Breast epithelium (tissue), 3 donors: Measurements from ENCODE around the gene PIGB.

ENCODE experiments used
- CTCF ChIP-seq, 3 donors: fragments of 450-650 bp; IDR thresholded peaks; one replicate each; pipeline ENCODE4 v1.5.1; 2016 to 2017; ENCODE audit warnings: antibody characterized with exemption in 3 of 3, mild to moderate bottlenecking in 3 of 3, moderate library complexity in 3 of 3
- POLR2A ChIP-seq: fragments of 450-650 bp; IDR thresholded peaks from one replicate; pipeline ENCODE4 v1.6.1; 2016; ENCODE audit warnings: antibody characterized with exemption, mild to moderate bottlenecking, moderate library complexity
- POLR2AphosphoS5 ChIP-seq, 3 donors: sonication (generic); formaldehyde crosslinking; IDR thresholded peaks; one replicate each; pipeline ENCODE4 v1.6.1; 2017; ENCODE audit warnings: antibody characterized with exemption in 3 of 3

- TF ChIP-seq CTCF (IDR thresholded peaks at IDR 0.05) (no peak), POLR2A (no peak), POLR2AphosphoS5 (IDR thresholded peaks at IDR 0.05) (no peak)
These were observed 35.5 kb upstream of the PIGB start for GRCh38 chr15:55283379-55284147.
